WTC11 (cell line): ENCODE measurements around the gene SLC25A17. TPM values are rescaled to one million over a fixed set of nuclear protein-coding genes. Genes with fewer than 3 reads are reported as not detected.

ENCODE experiments used
- ATAC-seq: fragments of 200-7000 bp; cut with Tn5 transposase; 2 replicates; pipeline ENCODE4 v1.10.0; 2021; ENCODE audit warnings: mild to moderate bottlenecking, moderate library complexity
- CTCF ChIA-PET: fragments of 300-600 bp; sonication (Branson Sonifier 250); formaldehyde crosslinking; loops from one replicate; lab custom pipeline; 2021; ENCODE audit warnings: antibody characterized with exemption; lab: Charles Lee
- POLR2A ChIA-PET: fragments of 350-600 bp; sonication (Branson Sonifier 250); formaldehyde crosslinking; loops from one replicate; lab custom pipeline; 2021; ENCODE audit warnings: antibody characterized with exemption; lab: Charles Lee
- DNase-seq: peaks from one replicate; pipeline ENCODE4 v3.0.0; 2021; ENCODE audit warnings: low spot score
- H3K27ac Mint-ChIP-seq: 2 replicates; pipeline ENCODE4 v1.8.0; 2021; ENCODE audit warnings: mixed read lengths
- H3K27me3 Mint-ChIP-seq: 2 replicates; pipeline ENCODE4 v1.8.0; 2021; ENCODE audit warnings: low read depth, mild to moderate bottlenecking, moderate library complexity, mixed read lengths
- H3K36me3 Mint-ChIP-seq: 2 replicates; pipeline ENCODE4 v1.8.0; 2021; ENCODE audit warnings: mixed read lengths
- H3K4me1 Mint-ChIP-seq: 2 replicates; pipeline ENCODE4 v1.8.0; 2022; ENCODE audit warnings: mixed read lengths
- H3K4me3 Mint-ChIP-seq: 2 replicates; pipeline ENCODE4 v1.8.0; 2021; ENCODE audit warnings: mild to moderate bottlenecking, moderate library complexity, mixed read lengths
- H3K9me3 Mint-ChIP-seq: 2 replicates; pipeline ENCODE4 v1.8.0; 2021; ENCODE audit warnings: mixed read lengths
- FOXJ3 ChIP-seq: sonication (generic); formaldehyde crosslinking; IDR thresholded peaks from 2 replicates; pipeline ENCODE4 v1.9.0; 2021; ENCODE audit warnings: missing genetic modification reagents, mild to moderate bottlenecking, borderline replicate concordance
- FOXP4 ChIP-seq: sonication (generic); formaldehyde crosslinking; IDR thresholded peaks from 2 replicates; pipeline ENCODE4 v1.8.0; 2022; ENCODE audit warnings: mild to moderate bottlenecking, missing genetic modification reagents
- IRF2 ChIP-seq: sonication (generic); formaldehyde crosslinking; IDR thresholded peaks from 2 replicates; pipeline ENCODE4 v1.8.0; 2022; ENCODE audit warnings: low read depth, missing genetic modification reagents, borderline replicate concordance
- NR1H2 ChIP-seq: sonication (generic); formaldehyde crosslinking; IDR thresholded peaks from 2 replicates; pipeline ENCODE4 v1.9.0; 2021; ENCODE audit warnings: mild to moderate bottlenecking, moderate library complexity, missing genetic modification reagents
- NR2C2 ChIP-seq: sonication (generic); formaldehyde crosslinking; IDR thresholded peaks from 2 replicates; pipeline ENCODE4 v1.8.0; 2022; ENCODE audit warnings: mild to moderate bottlenecking, missing genetic modification reagents
- OVOL2 ChIP-seq: fragments of 250-450 bp; sonication (Bioruptor Pico); IDR thresholded peaks from 2 replicates; pipeline ENCODE4 v1.9.0; 2021; ENCODE audit warnings: mild to moderate bottlenecking, borderline replicate concordance
- RELA ChIP-seq: sonication (generic); formaldehyde crosslinking; IDR thresholded peaks from 2 replicates; pipeline ENCODE4 v1.8.1; 2022; ENCODE audit warnings: missing genetic modification reagents, mild to moderate bottlenecking, borderline replicate concordance
- RORB ChIP-seq: fragments of 250-450 bp; sonication (Bioruptor Pico); IDR thresholded peaks from 2 replicates; pipeline ENCODE4 v1.9.0; 2021; ENCODE audit warnings: mild to moderate bottlenecking
- STAT6 ChIP-seq: sonication (generic); formaldehyde crosslinking; conservative IDR thresholded peaks from 2 replicates; pipeline ENCODE4 v1.8.1; 2023; ENCODE audit warnings: mild to moderate bottlenecking, low read depth, missing genetic modification reagents, moderate library complexity
- TP53 ChIP-seq: sonication (generic); formaldehyde crosslinking; IDR thresholded peaks from 2 replicates; pipeline ENCODE4 v1.8.1; 2023; ENCODE audit warnings: mild to moderate bottlenecking, missing genetic modification reagents
- ZNF219 ChIP-seq: sonication (generic); formaldehyde crosslinking; IDR thresholded peaks from 2 replicates; pipeline ENCODE4 v1.8.0; 2023; ENCODE audit warnings: missing genetic modification reagents, mild to moderate bottlenecking, borderline replicate concordance
- ZNF671 ChIP-seq: fragments of 250-450 bp; sonication (Bioruptor Pico); IDR thresholded peaks from 2 replicates; pipeline ENCODE4 v1.8.0; 2021; ENCODE audit warnings: mild to moderate bottlenecking
- total RNA-seq: library from RNA; stranded (reverse); gene quantifications from 3 replicates; pipeline ENCODE4 v1.2.3, GENCODE V29; 2021
- TF ChIP-seq, protein P1 (sequence below): sonication (generic); formaldehyde crosslinking; IDR thresholded peaks from 2 replicates; pipeline ENCODE4 v1.8.0; 2023; ENCODE audit warnings: missing genetic modification reagents
- TF ChIP-seq, protein P2 (sequence below): sonication (generic); formaldehyde crosslinking; IDR thresholded peaks from 2 replicates; pipeline ENCODE4 v1.8.0; 2022; ENCODE audit warnings: missing genetic modification reagents
- TF ChIP-seq, protein P3 (sequence below): fragments of 200-600 bp; IDR thresholded peaks from 2 replicates; pipeline ENCODE4 v1.8.0; 2022; ENCODE audit warnings: antibody characterized with exemption
- TF ChIP-seq, protein P4 (sequence below): fragments of 250-450 bp; sonication (Bioruptor Pico); IDR thresholded peaks from 2 replicates; pipeline ENCODE4 v1.9.0; 2021; ENCODE audit warnings: moderate library complexity, mild to moderate bottlenecking, inconsistent platforms, borderline replicate concordance
- TF ChIP-seq, protein P5 (sequence below): fragments of 250-450 bp; sonication (Bioruptor Pico); IDR thresholded peaks from 2 replicates; pipeline ENCODE4 v1.9.0; 2021; ENCODE audit warnings: mild to moderate bottlenecking
- TF ChIP-seq, protein P6 (sequence below): sonication (generic); formaldehyde crosslinking; IDR thresholded peaks from 2 replicates; pipeline ENCODE4 v1.8.1; 2022; ENCODE audit warnings: low read depth, missing genetic modification reagents, borderline replicate concordance

SLC25A17 gene
- total RNA-seq, 1 experiment from 2014 or later = 29.6 TPM

- TF ChIP-seq STAT6 (CRISPR knock-in tag) (no peak), ZNF219 (CRISPR knock-in tag) (no peak)
- TF ChIP-seq, all 79 proteins: peak for 0
These were observed 30.0 kb downstream of the SLC25A17 start (continued) for GRCh38 chr22:40789131-40789530.

DNA sequence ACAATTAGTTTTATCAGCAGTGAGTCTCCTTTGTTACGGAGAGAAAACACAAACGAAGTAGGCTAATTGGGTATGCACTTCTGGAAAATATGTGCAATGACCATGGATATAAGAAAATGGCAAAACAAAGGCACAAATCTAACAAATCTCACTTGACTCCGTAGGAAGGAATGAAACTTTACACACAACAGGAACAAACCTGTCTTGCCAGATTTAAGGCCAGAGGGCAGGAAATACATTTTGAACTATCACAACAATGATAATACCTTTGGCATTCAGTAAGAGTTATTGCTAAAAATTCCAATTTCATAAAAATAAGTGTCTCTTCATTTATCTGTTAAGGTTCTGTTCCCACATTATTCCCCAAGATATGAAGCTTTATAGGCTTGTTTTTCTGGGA is 36.6 kb downstream of the SLC25A17 start:
- POLR2A ChIA-PET = no interaction called here
- H3K9me3 Mint-ChIP-seq = no peaks in the 10 kb centered on the region

More for the DNA sequence above, 36.6 kb downstream of the SLC25A17 start:
- no peak overlapping the region for H3K4me3 Mint-ChIP-seq
- H3K27me3 Mint-ChIP-seq = no peaks in the 10 kb centered on the region
- no peak for ATAC-seq
- H3K36me3 Mint-ChIP-seq = peaks cover 13% of the 10 kb centered on the region
- CTCF ChIA-PET = interaction anchor here (1.8 kb wide), 1 partner anchor 99 kb away, joined by 6 read pairs; no protein-coding TSS in a partner anchor
- H3K27ac Mint-ChIP-seq = peak overlapping the region; percentile 37; the same call in 1 of the 2 replicates
- DNase-seq = no peak
- TF ChIP-seq, protein P1, sequence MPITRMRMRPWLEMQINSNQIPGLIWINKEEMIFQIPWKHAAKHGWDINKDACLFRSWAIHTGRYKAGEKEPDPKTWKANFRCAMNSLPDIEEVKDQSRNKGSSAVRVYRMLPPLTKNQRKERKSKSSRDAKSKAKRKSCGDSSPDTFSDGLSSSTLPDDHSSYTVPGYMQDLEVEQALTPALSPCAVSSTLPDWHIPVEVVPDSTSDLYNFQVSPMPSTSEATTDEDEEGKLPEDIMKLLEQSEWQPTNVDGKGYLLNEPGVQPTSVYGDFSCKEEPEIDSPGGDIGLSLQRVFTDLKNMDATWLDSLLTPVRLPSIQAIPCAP = no peak
- TF ChIP-seq RELA = no peak
- no peak for TF ChIP-seq OVOL2 (CRISPR knock-in tag)
- TF ChIP-seq NR2C2 (CRISPR knock-in tag) = no peak
- TF ChIP-seq TP53 (CRISPR knock-in tag) = no peak
- TF ChIP-seq ZNF671 (CRISPR knock-in tag) = no peak
- TF ChIP-seq, protein P2, sequence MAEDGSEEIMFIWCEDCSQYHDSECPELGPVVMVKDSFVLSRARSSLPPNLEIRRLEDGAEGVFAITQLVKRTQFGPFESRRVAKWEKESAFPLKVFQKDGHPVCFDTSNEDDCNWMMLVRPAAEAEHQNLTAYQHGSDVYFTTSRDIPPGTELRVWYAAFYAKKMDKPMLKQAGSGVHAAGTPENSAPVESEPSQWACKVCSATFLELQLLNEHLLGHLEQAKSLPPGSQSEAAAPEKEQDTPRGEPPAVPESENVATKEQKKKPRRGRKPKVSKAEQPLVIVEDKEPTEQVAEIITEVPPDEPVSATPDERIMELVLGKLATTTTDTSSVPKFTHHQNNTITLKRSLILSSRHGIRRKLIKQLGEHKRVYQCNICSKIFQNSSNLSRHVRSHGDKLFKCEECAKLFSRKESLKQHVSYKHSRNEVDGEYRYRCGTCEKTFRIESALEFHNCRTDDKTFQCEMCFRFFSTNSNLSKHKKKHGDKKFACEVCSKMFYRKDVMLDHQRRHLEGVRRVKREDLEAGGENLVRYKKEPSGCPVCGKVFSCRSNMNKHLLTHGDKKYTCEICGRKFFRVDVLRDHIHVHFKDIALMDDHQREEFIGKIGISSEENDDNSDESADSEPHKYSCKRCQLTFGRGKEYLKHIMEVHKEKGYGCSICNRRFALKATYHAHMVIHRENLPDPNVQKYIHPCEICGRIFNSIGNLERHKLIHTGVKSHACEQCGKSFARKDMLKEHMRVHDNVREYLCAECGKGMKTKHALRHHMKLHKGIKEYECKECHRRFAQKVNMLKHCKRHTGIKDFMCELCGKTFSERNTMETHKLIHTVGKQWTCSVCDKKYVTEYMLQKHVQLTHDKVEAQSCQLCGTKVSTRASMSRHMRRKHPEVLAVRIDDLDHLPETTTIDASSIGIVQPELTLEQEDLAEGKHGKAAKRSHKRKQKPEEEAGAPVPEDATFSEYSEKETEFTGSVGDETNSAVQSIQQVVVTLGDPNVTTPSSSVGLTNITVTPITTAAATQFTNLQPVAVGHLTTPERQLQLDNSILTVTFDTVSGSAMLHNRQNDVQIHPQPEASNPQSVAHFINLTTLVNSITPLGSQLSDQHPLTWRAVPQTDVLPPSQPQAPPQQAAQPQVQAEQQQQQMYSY = no peak
- no peak for TF ChIP-seq NR1H2
- no peak for TF ChIP-seq IRF2
- TF ChIP-seq, protein P3, sequence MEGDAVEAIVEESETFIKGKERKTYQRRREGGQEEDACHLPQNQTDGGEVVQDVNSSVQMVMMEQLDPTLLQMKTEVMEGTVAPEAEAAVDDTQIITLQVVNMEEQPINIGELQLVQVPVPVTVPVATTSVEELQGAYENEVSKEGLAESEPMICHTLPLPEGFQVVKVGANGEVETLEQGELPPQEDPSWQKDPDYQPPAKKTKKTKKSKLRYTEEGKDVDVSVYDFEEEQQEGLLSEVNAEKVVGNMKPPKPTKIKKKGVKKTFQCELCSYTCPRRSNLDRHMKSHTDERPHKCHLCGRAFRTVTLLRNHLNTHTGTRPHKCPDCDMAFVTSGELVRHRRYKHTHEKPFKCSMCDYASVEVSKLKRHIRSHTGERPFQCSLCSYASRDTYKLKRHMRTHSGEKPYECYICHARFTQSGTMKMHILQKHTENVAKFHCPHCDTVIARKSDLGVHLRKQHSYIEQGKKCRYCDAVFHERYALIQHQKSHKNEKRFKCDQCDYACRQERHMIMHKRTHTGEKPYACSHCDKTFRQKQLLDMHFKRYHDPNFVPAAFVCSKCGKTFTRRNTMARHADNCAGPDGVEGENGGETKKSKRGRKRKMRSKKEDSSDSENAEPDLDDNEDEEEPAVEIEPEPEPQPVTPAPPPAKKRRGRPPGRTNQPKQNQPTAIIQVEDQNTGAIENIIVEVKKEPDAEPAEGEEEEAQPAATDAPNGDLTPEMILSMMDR = no peak
- TF ChIP-seq, protein P4, sequence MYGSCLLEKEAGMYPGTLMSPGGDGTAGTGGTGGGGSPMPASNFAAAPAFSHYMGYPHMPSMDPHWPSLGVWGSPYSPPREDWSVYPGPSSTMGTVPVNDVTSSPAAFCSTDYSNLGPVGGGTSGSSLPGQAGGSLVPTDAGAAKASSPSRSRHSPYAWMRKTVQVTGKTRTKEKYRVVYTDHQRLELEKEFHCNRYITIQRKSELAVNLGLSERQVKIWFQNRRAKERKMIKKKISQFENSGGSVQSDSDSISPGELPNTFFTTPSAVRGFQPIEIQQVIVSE (CRISPR knock-in tag) = no peak
- TF ChIP-seq, protein P5, sequence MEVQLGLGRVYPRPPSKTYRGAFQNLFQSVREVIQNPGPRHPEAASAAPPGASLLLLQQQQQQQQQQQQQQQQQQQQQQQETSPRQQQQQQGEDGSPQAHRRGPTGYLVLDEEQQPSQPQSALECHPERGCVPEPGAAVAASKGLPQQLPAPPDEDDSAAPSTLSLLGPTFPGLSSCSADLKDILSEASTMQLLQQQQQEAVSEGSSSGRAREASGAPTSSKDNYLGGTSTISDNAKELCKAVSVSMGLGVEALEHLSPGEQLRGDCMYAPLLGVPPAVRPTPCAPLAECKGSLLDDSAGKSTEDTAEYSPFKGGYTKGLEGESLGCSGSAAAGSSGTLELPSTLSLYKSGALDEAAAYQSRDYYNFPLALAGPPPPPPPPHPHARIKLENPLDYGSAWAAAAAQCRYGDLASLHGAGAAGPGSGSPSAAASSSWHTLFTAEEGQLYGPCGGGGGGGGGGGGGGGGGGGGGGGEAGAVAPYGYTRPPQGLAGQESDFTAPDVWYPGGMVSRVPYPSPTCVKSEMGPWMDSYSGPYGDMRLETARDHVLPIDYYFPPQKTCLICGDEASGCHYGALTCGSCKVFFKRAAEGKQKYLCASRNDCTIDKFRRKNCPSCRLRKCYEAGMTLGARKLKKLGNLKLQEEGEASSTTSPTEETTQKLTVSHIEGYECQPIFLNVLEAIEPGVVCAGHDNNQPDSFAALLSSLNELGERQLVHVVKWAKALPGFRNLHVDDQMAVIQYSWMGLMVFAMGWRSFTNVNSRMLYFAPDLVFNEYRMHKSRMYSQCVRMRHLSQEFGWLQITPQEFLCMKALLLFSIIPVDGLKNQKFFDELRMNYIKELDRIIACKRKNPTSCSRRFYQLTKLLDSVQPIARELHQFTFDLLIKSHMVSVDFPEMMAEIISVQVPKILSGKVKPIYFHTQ (CRISPR knock-in tag) = no peak
- TF ChIP-seq FOXJ3 = no peak
- TF ChIP-seq FOXP4 (CRISPR knock-in tag) = no peak
- TF ChIP-seq, protein P6, sequence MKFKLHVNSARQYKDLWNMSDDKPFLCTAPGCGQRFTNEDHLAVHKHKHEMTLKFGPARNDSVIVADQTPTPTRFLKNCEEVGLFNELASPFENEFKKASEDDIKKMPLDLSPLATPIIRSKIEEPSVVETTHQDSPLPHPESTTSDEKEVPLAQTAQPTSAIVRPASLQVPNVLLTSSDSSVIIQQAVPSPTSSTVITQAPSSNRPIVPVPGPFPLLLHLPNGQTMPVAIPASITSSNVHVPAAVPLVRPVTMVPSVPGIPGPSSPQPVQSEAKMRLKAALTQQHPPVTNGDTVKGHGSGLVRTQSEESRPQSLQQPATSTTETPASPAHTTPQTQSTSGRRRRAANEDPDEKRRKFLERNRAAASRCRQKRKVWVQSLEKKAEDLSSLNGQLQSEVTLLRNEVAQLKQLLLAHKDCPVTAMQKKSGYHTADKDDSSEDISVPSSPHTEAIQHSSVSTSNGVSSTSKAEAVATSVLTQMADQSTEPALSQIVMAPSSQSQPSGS = no peak
- no peak for TF ChIP-seq RORB (CRISPR knock-in tag)
- H3K4me1 Mint-ChIP-seq = no peaks in the 10 kb centered on the region
